Hepatocyte (in vitro differentiated cells): ENCODE results near the gene FXYD1. TPM values are rescaled to one million over a fixed set of nuclear protein-coding genes. Genes with fewer than 3 reads are reported as not detected.
"Not testable (repeated sequence)": the region's sequence is repeated elsewhere in the genome, so short reads cannot be mapped to it uniquely, and the experiment has no call there.

Experiments
- DNase-seq: peaks from one replicate; pipeline ENCODE4 v3.0.0-alpha.2; 2016; ENCODE audit warnings: low spot score
- H2AFZ ChIP-seq: fragments of 200-600 bp; sonication (generic); 2 replicates; pipeline ENCODE4 v1.6.0; 2016; ENCODE audit warnings: antibody characterized with exemption, mild to moderate bottlenecking
- H3K27ac ChIP-seq: fragments of 200-600 bp; sonication (generic); 2 replicates; pipeline ENCODE4 v1.5.1; 2016; ENCODE audit warnings: mild to moderate bottlenecking
- H3K27me3 ChIP-seq: fragments of 200-600 bp; sonication (generic); 2 replicates; pipeline ENCODE4 v1.6.1; 2016
- H3K36me3 ChIP-seq: fragments of 200-600 bp; sonication (generic); replicated peaks from 2 replicates; pipeline ENCODE4 v1.5.1; 2016; ENCODE audit warnings: low read depth; ENCODE audit not compliant: insufficient read depth
- H3K4me1 ChIP-seq: fragments of 200-600 bp; sonication (generic); 2 replicates; pipeline ENCODE4 v1.5.1; 2016; ENCODE audit warnings: mild to moderate bottlenecking, moderate library complexity; ENCODE audit not compliant: insufficient read depth
- H3K4me2 ChIP-seq: fragments of 200-600 bp; sonication (generic); 2 replicates; pipeline ENCODE4 v1.6.0; 2016
- H3K4me3 ChIP-seq: fragments of 200-600 bp; sonication (generic); 2 replicates; pipeline ENCODE4 v1.5.1; 2016; ENCODE audit warnings: mild to moderate bottlenecking
- H3K79me2 ChIP-seq: fragments of 200-600 bp; sonication (generic); 2 replicates; pipeline ENCODE4 v1.6.0; 2017; ENCODE audit warnings: mild to moderate bottlenecking
- H3K9me2 ChIP-seq: fragments of 200-600 bp; sonication (generic); replicated peaks from 2 replicates; pipeline ENCODE4 v1.6.0; 2017; ENCODE audit warnings: mild to moderate bottlenecking; ENCODE audit not compliant: insufficient read depth
- H3K9me3 ChIP-seq: fragments of 200-600 bp; sonication (generic); 2 replicates; pipeline ENCODE4 v1.5.1; 2016; ENCODE audit warnings: low read depth, mild to moderate bottlenecking
- H4K20me1 ChIP-seq: fragments of 200-600 bp; sonication (generic); 2 replicates; pipeline ENCODE4 v1.6.0; 2016; ENCODE audit warnings: mild to moderate bottlenecking; ENCODE audit not compliant: insufficient read depth, poor library complexity, severe bottlenecking
- EZH2 ChIP-seq: fragments of 200-600 bp; sonication (generic); IDR thresholded peaks from 2 replicates; pipeline ENCODE4 v1.6.1; 2016; ENCODE audit warnings: antibody characterized with exemption, mild to moderate bottlenecking, borderline replicate concordance
- EZH2phosphoT487 ChIP-seq: fragments of 200-600 bp; sonication (generic); IDR thresholded peaks from one replicate; pipeline ENCODE4 v1.6.1; 2018; ENCODE audit warnings: antibody characterized with exemption, mild to moderate bottlenecking, low read depth, moderate library complexity; ENCODE audit not compliant: unreplicated experiment, severe bottlenecking
- WGBS: methylation state at CpG from one replicate; pipeline ENCODE4 v1.1.6; 2016; ENCODE audit warnings: low lambda C conversion rate; ENCODE audit errors: missing lambda C conversion rate; 5-methylcytosine and 5-hydroxymethylcytosine counted together
- polyA plus RNA-seq: library from polyadenylated mRNA; unstranded; fragments of >200 nt; fragmentation: Nextera tagmentation; extraction: Ambion mirVana; gene quantifications from 2 replicates; pipeline ENCODE4 v1.2.1, GENCODE V29; 2016
- total RNA-seq: library from RNA; depleted of rRNA; stranded (reverse); fragments of >200 nt; gene quantifications from 2 replicates; pipeline ENCODE4 v1.2.3, GENCODE V29; 2014
- TF ChIP-seq, protein P1 (sequence below): fragments of 200-600 bp; sonication (generic); IDR thresholded peaks from 2 replicates; pipeline ENCODE4 v1.5.1; 2016; ENCODE audit warnings: antibody characterized with exemption, mild to moderate bottlenecking; ENCODE audit not compliant: poor library complexity

Gene FXYD1
- total and polyA plus RNA-seq, 2 experiments from 2014 or later, result 2.9 to 22.0 TPM

DNA sequence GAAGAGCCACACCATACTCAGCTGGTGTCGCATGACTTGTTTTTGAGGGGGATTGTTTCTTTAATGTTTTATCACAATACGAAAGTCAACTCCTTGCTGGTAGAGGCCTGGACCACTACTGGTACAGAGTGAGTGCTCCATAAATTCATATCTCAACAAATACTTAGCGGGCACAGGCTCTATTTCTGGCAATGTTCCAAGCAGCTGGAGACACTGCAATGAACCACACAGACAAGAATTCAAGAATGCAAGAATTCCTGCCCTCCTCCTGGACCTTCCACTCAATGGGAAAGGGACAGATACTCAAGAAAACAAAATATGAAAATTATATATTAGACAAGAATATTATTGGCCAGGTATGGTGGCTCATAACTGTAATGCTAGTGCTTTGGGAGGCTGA, 10.8 kb downstream of the FXYD1 start:
- Histone ChIP-seq H2AFZ (no peak overlapping the region), H3K9me3 (no peaks in the 10 kb centered on the region), H3K4me1 (peaks cover 13% of the 10 kb centered on the region), H3K27me3 (peaks cover 14% of the 10 kb centered on the region), H3K4me2 (no peak overlapping the region), H3K4me3 (no peak overlapping the region), H4K20me1 (no peaks in the 10 kb centered on the region), H3K36me3 (no peaks in the 10 kb centered on the region), H3K9me2 (no peaks in the 10 kb centered on the region), H3K27ac (no peak overlapping the region), H3K79me2 (no peaks in the 10 kb centered on the region)
- no peak for DNase-seq
- no peak for TF ChIP-seq EZH2
- TF ChIP-seq, protein P1, sequence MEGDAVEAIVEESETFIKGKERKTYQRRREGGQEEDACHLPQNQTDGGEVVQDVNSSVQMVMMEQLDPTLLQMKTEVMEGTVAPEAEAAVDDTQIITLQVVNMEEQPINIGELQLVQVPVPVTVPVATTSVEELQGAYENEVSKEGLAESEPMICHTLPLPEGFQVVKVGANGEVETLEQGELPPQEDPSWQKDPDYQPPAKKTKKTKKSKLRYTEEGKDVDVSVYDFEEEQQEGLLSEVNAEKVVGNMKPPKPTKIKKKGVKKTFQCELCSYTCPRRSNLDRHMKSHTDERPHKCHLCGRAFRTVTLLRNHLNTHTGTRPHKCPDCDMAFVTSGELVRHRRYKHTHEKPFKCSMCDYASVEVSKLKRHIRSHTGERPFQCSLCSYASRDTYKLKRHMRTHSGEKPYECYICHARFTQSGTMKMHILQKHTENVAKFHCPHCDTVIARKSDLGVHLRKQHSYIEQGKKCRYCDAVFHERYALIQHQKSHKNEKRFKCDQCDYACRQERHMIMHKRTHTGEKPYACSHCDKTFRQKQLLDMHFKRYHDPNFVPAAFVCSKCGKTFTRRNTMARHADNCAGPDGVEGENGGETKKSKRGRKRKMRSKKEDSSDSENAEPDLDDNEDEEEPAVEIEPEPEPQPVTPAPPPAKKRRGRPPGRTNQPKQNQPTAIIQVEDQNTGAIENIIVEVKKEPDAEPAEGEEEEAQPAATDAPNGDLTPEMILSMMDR, result no peak
- no peak for TF ChIP-seq EZH2phosphoT487
- WGBS, result 71% methylated on average over 3 of the region's 3 CpGs

DNA sequence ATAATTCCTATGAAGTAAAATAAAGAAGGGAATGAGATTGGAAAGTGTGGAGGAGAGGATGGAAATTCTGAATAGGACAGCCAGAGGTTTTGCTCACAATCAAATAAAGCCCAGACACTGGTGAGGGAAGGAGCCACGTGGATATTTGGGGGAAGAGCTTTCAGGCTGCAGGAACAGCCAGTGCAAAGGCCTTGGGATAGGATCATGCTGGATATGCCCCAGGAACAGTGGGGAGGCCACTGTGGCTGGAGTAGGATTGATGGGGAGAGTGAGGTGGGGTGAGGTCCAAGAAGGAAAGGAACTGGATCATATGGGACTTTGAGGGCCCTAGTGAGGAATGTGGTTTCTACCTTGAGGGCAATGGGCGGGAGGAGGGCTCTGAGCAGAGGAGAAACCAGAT, 11.8 kb downstream of the FXYD1 start:
- Histone ChIP-seq H3K9me3 (no peaks in the 10 kb centered on the region), H3K27me3 (peaks cover 14% of the 10 kb centered on the region), H3K27ac (no peak overlapping the region), H4K20me1 (no peaks in the 10 kb centered on the region), H3K9me2 (no peaks in the 10 kb centered on the region), H2AFZ (no peak overlapping the region), H3K4me2 (no peak overlapping the region), H3K4me3 (no peak overlapping the region), H3K79me2 (no peaks in the 10 kb centered on the region), H3K36me3 (no peaks in the 10 kb centered on the region), H3K4me1 (peaks cover 13% of the 10 kb centered on the region)
- DNase-seq, result no peak
- 56% methylated on average over 2 of the region's 2 CpGs for WGBS
- TF ChIP-seq EZH2 (no peak), EZH2phosphoT487 (no peak)
- TF ChIP-seq, protein P1, result no peak

DNA sequence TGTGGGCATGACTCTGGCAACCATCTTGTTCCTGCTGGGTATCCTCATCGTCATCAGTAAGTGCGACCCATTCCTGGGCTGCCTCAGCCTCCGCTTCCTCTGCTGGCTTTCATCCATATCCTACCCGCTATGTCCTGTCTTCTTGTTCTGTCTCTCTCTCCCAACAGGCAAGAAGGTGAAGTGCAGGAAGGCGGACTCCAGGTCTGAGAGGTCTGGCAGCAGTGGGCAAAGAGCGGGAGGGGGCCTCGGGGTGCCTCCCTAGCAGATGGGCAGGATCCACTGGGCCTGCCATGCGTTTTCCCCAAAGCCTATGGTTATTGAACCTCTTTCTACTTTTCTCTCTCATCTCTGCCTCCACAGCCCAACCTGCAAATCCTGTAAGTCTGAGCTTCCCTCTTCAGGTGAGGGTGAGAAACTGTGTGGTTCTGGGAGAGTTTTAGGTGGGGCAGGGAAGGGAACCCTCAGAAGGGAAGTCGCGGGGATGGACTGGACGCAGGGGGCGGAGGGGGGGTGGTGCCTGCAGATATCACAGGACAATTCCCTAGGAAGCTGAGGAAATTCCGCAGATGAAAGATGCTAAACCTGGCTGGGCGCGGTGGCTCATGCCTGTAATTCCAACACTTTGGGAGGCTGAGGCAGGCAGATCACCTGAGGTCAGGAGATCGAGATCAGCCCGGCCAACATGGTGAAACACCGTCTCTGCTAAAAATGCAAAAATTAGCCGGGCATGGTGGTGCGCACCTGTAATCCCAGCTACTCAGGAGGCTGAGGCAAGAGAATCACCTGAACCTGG, 12.8 kb downstream of the FXYD1 start:
- Histone ChIP-seq H3K36me3 (no peaks in the 10 kb centered on the region), H3K9me2 (no peaks in the 10 kb centered on the region), H3K27ac (no peak overlapping the region), H3K9me3 (no peaks in the 10 kb centered on the region), H3K4me3 (no peak overlapping the region), H2AFZ (no peak overlapping the region), H4K20me1 (no peaks in the 10 kb centered on the region), H3K27me3 (peaks cover 24% of the 10 kb centered on the region), H3K79me2 (no peaks in the 10 kb centered on the region), H3K4me1 (peaks cover 13% of the 10 kb centered on the region), H3K4me2 (no peak overlapping the region)
- DNase-seq, result no peak
- TF ChIP-seq, protein P1, result no peak
- TF ChIP-seq EZH2 (no peak), EZH2phosphoT487 (no peak)
- WGBS, result 86% methylated on average over 14 of the region's 20 CpGs

DNA sequence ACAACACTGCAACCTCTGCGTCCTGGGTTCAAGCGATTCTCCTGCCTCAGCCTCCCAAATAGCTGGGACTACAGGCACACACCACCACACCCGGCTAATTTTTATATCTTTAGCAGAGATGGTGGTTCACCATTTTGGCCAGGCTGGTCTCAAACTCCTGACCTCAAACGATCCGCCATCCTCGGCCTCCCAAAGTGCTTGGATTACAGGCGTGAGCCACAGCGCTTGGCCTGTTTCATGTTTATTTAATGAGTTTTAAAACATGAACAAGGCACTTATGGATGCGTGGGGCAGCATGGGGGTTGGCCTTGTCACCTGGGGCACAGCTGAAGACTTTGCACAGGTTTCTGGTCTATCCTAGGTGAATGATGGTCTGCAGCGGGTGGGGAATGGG, 14.5 kb downstream of the FXYD1 start:
- not testable (repeated sequence) for H3K79me2 ChIP-seq, H3K27ac ChIP-seq, DNase-seq, H3K9me3 ChIP-seq, H3K4me2 ChIP-seq, H3K36me3 ChIP-seq, H3K4me3 ChIP-seq, H3K9me2 ChIP-seq, H2AFZ ChIP-seq, H4K20me1 ChIP-seq
- Histone ChIP-seq H3K27me3 (peaks cover 24% of the 10 kb centered on the region), H3K4me1 (peaks cover 13% of the 10 kb centered on the region)
- 70% methylated on average over 10 of the region's 10 CpGs for WGBS
